Stimulated activated CD4-positive, alpha-beta T cell treated with anti-CD3 and anti-CD28 coated beads, TNF-alpha, amount 100 ng/mL, for 48 hours (primary cell): ENCODE data around the gene TMA16.
A peak's percentile ranks its signal among the peaks of the same experiment; 100 is the strongest.
"Not testable (repeated sequence)": the region's sequence is repeated elsewhere in the genome, so short reads cannot be mapped to it uniquely, and the experiment has no call there.

Experiments used
- DNase-seq, 3 donors: peaks; one replicate each; pipeline ENCODE4 v3.0.0-alpha.2; 2020; ENCODE audit warnings: low read depth in 3 of 3

Gene TMA16

GRCh38 chr4:163494360-163495241 is at the start of gene TMA16:
Gene TMA16, plus strand, starts transcription at chr4:163494690. Its CDS starts 112 bp downstream, at chr4:163494802.
- peak; percentile 67 to 85 (median 76) for DNase-seq

DNA sequence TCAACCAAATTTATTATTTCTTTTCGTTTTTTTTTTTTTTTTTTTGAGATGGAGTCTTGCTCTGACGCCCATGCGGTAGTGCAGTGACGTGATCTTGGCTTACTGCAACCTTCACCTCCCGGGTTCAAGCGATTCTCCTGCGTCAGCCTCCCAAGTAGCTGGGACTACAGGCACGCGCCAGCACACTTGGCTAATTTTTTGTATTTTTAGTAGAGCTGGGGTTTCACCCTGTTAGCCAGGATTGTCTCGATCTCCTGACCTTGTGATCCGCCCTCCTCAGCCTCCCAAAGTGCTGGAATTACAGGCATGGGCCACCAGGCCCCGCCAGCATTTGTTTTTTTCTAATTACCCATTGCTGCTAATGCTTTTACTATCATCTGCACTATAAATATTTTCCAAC is 47.5 kb upstream of the TMA16 start:
- DNase-seq = not testable (repeated sequence)

DNA sequence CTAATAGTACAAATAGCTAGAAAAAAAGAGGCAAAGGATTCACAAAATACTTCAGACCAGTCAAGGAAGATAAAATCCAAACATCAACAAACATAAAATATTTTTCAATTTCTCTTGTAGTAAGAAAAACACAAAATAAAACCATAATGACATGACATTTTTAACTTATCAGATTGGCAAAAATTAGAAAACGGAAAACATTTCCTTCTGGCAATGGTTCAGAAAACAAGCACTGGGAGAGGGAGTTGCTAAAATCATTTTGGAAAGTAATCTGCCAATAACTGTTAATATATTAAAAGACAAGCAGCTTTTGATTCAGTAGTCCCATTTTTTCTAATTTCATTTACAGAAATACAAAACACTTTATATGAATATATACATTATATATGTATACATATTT is 47.0 kb upstream of the TMA16 start:
- DNase-seq = no peak

GRCh38 chr4:163448540-163449203 is 45.8 kb upstream of the TMA16 start:
- no peak for DNase-seq

GRCh38 chr4:163462556-163462955 is 31.9 kb upstream of the TMA16 start:
- no peak for DNase-seq

- DNase-seq = no peak
Measured at GRCh38 chr4:163467082-163467770, 27.3 kb upstream of the TMA16 start.

GRCh38 chr4:163470391-163470790 is 24.1 kb upstream of the TMA16 start:
- no peak for DNase-seq

DNA sequence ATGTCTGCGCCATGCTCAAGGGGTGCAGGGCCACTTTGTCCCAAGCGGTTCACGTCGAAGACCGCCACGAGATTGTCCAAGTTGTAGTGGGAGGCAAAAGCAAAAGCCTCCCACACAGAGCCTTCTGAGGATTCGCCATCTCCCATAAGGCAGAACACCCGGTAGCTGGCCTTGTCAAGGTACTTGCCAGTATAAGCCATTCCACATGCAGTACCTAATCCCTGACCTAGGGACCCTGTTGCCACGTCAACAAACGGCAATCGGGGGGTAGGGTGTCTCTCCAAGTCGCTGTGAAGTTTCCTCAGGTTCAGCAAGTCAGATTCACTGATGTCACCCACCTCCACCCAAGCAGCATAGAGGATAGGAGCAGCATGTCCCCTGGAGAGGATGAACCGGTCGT is 21.4 kb upstream of the TMA16 start:
- DNase-seq = no peak

DNA sequence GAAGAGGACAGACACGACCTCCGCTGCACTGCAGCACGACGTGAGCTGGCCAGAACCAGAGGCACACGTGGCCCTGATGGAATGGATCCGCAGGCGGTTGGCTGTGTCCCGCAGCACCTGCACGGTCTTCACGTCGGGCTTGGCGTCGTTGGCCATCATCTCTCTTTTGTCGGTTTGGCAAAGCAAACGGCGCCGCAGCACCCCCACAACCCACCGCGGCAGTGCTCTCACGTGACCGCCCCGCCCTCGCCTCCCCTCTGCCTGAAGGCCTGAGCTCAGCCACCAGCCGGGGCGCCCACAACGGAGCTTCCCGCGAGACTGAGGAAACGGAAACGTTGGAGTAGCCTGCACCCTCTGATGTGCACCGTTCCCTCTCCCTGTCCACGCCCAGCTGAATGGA is 20.9 kb upstream of the TMA16 start, which contains the start of gene TKTL2:
TSS of gene TKTL2 (minus strand) at position 179 of the 400 bp plus-strand sequence. CDS start at position 159, 20 bp downstream.
- no peak for DNase-seq

DNA sequence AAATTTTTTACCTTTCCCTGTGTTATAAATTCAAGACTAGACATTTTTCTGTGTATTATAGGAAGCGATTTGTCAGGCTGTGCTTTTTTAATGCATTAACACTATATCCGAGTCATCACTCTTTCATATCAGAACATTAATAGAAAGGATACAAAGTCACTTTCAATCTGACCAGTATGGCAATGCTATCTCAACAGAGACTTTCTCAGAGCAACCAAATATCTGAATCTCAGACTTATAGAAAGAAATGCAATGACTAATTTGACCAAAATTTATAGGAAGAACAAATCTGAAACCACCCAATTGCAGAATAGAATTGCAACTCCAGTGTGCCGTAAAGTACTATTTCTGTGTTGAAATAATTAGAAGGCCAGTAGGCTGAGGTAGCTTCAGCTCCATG is 20.5 kb upstream of the TMA16 start:
- DNase-seq = no peak

- DNase-seq = no peak
Measured at GRCh38 chr4:163476761-163477438, 17.6 kb upstream of the TMA16 start.

DNA sequence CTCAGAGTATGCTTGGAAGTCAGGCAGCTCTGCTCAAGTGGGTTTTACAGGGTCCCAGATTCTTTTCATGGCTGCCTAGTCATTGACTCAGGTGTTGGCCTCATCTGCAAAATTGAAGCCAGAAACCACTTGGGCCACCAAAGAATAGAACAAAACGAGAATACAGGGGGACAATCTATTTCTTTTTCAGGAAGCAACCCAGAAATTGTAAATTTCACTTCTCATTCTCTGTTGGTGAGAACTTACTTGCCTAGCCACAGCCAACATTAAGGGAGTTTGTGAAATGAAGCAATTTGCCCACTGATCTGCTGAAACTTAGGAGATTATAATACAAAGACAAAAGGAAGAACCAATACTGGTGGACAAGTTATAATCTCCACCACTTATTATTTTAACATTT is 12.3 kb upstream of the TMA16 start:
- no peak for DNase-seq

GRCh38 chr4:163484906-163485305 is 9.6 kb upstream of the TMA16 start:
- DNase-seq = peak; percentile 21 to 32 (median 27)

DNA sequence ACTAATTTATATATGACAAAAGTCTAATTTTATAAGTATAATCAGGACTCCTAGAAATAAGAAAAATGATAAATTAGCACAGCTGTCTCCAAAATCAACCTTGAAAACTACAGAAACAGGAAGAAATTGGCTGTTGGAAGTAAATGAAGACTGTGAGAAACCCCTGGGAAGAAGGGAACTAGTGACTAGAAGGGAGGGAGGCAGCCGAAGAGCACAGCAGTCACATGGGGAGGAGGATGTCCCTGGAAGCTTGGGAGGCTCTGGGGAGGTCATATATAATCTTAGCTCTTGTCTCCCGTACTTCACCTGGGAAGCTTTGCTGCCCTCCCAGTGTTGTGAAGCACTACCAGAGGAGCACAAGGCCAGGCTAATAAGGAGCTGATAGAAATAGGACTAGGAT is 8.9 kb upstream of the TMA16 start:
- no peak for DNase-seq

- no peak for DNase-seq
Measured at GRCh38 chr4:163486321-163486720, 8.2 kb upstream of the TMA16 start.

GRCh38 chr4:163489929-163490328 is 4.6 kb upstream of the TMA16 start:
- no peak for DNase-seq

- DNase-seq = no peak
Measured at GRCh38 chr4:163492951-163493504, 1.5 kb upstream of the TMA16 start.

- DNase-seq = peak in 1 of 3 donors; percentile 0
Measured at GRCh38 chr4:163493643-163494359, 689 bp upstream of the TMA16 start.

- DNase-seq = no peak
Measured at GRCh38 chr4:163495900-163496299, 1.4 kb downstream of the TMA16 start.

DNA sequence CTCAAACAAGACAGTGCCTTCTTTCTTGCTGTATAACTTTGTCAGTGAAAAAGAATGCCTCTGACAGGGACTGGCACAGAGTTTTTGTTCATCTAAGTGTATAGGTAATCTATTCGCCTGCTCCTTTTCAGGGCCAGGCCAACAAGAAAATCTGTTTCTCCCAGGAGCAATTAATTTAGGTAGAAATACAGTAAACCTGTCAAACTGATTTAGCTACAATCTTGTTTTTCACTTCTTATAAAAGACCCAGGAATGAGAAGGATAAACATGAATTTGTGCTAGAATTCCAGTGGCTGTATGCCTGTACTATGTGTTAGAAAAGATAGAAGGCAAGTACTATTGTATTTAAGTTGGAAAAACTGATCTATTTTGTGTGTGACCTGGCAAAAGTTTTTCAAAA is 6.1 kb downstream of the TMA16 start:
- DNase-seq = no peak

DNA sequence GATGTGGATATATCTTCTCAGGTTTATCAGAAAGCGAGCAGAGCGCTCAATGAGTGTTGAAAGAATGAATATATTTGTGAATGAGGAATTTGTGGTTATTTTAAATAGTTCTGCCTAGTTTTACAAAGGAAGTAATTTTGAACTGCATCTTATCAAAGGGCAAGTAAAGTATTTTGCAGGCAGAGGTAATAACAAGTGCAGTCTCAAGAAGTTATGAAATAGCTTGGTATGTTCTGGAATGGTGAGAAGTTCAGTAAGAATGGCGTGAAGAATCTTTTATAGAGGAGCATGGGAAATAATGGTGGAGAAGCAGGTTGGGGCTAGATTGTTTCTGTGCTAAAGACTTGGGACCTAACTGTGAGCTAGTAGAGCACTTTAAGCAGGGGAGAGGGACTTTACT is 10.9 kb downstream of the TMA16 start:
- DNase-seq = no peak
